ENCODE data around the gene SIK2. TPM values are rescaled to one million over a fixed set of nuclear protein-coding genes. Genes with fewer than 3 reads are reported as not detected.

The SIK2 gene
- total RNA-seq, 2 donors from 2014 or later: 9.4 to 9.9 TPM

DNA sequence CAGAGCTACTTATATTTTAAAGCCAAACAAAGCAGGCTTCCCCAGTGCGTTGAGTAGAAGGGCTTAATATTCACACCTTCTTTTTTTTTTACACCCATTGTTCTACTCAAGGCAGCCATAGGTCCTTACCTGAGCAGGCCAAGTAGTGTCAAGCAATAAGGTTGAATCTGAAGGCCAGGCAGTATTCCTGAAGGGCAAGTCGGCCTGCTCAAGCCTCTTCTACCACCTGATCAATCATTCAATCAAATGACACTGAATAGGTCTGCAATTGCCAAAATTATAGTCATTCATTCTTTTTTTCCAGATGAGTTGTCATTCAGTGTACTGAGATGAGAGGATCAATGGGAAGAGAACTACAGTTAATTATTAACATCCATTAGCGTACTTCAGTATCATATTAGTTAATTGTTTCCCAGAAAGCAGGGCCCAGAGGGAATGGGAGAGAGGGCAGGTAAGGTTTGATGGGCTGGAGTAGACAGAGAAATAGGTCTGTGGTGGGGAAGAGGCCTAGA, 175.9 kb downstream of the SIK2 start:
- H3K4me1 Mint-ChIP-seq (ENCODE audit: low read depth): no peaks in the 10 kb centered on the region
- no peaks in the 10 kb centered on the region for H3K9me3 Mint-ChIP-seq
- ATAC-seq (replicated peaks in 1 of 2) (no peak), DNase-seq (no peak)
- no peak overlapping the region for H3K27ac Mint-ChIP-seq
- no peak overlapping the region for H3K4me3 Mint-ChIP-seq
- no peaks in the 10 kb centered on the region for H3K27me3 Mint-ChIP-seq (ENCODE audit: low read depth)
- H3K36me3 Mint-ChIP-seq (ENCODE audit: insufficient read depth in 2 of 2): no peaks in the 10 kb centered on the region

DNA sequence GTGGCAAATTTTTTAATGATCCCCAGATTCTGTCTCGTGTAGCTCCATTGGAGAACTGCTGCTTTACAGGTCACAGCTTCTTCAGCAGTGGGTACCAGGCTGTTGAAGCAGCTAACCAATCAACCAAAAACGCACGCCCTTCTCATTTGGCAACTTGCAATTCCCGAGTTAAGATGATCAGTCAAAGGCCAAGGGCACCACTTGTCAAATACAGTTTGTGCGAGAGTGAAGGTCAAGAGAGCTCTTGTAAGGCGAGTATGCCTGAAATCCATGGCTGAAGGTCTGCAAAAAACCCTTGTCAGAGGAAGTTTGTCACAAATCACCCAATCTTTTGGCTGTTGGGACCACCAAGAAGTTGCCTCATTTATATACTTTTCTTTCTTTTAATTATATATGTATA, 176.9 kb downstream of the SIK2 start:
- no peak overlapping the region for H3K4me3 Mint-ChIP-seq
- no peaks in the 10 kb centered on the region for H3K27me3 Mint-ChIP-seq (ENCODE audit: low read depth)
- no peak for ATAC-seq (replicated peaks in 1 of 2)
- H3K27ac Mint-ChIP-seq: no peak overlapping the region
- H3K9me3 Mint-ChIP-seq: no peaks in the 10 kb centered on the region
- H3K4me1 Mint-ChIP-seq (ENCODE audit: low read depth): no peaks in the 10 kb centered on the region
- no peaks in the 10 kb centered on the region for H3K36me3 Mint-ChIP-seq (ENCODE audit: insufficient read depth in 2 of 2)
- no peak for DNase-seq

Other genes starting within 250 kb of the SIK2 start
- 10 to 100 TPM in 1 of 2 donors, 1 to 10 TPM in 1; 2.5 to 12.4 TPM for gene POU2AF1, start 223.2 kb upstream of the SIK2 start, total RNA-seq
- gene BTG4, start 90.1 kb upstream of the SIK2 start, total RNA-seq: under 1 TPM in 1 of 2 donors, not detected in 1; 0.23 TPM
- gene HOATZ, start 87.7 kb upstream of the SIK2 start, total RNA-seq: not detected
- 10 to 100 TPM; 12.3 to 15.6 TPM for gene LAYN, start 61.7 kb upstream of the SIK2 start, total RNA-seq
- gene PPP2R1B, start 163.9 kb downstream of the SIK2 start, total RNA-seq: 10 to 100 TPM; 29.6 to 34.7 TPM